ENCODE data around the gene THRB.

Gene THRB

DNA sequence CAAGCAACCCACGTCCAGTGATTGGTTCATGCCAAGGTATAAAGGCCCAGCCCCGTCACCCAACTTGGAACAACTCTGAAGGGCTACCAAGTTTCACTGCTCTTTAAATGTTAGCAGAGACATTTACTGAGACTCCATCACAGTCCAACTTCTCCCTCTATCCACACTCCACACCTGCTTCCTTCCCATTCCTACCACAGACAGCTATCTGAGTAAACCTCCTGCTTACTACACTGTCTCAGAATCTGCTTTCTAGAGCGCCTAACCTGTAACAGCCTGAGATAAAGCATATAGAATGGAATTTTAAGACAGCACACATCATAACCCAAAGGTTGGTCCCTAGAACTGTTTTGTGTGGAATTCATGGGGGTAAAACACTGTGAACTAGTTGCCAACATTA is 106.5 kb downstream of the THRB start:
- Histone ChIP-seq H2AFZ (ENCODE audit: low read length) (no peak overlapping the region), H3K9ac (ENCODE audit: low read depth, low read length, poor library complexity, severe bottlenecking) (no peak overlapping the region), H3K36me3 (ENCODE audit: insufficient read depth, low read length) (no peaks in the 10 kb centered on the region), H3F3A (ENCODE audit: low read depth) (no peaks in the 10 kb centered on the region), H3K79me2 (ENCODE audit: insufficient read depth, low read length) (no peaks in the 10 kb centered on the region), H3K9me3 (ENCODE audit: insufficient read depth, low read depth, low read length) (no peaks in the 10 kb centered on the region), H3K4me2 (ENCODE audit: low read depth, low read length, poor library complexity, severe bottlenecking) (no peak overlapping the region), H3K9me2 (replicated peaks; ENCODE audit: low read depth, low read length) (no peaks in the 10 kb centered on the region), H3K4me3 (ENCODE audit: low read length, poor library complexity, severe bottlenecking) (no peak overlapping the region), H3K27me3 (ENCODE audit: insufficient read depth, low read length, poor library complexity, severe bottlenecking) (no peaks in the 10 kb centered on the region), H4K20me1 (ENCODE audit: insufficient read depth, low read length, poor library complexity, severe bottlenecking) (no peaks in the 10 kb centered on the region), H3K4me1 (ENCODE audit: insufficient read depth, low read length, poor library complexity, severe bottlenecking) (no peaks in the 10 kb centered on the region)
- no peak for TF ChIP-seq EZH2phosphoT487 (IDR thresholded peaks at IDR 0.05; ENCODE audit: borderline replicate concordance)
- TF ChIP-seq, protein P1, sequence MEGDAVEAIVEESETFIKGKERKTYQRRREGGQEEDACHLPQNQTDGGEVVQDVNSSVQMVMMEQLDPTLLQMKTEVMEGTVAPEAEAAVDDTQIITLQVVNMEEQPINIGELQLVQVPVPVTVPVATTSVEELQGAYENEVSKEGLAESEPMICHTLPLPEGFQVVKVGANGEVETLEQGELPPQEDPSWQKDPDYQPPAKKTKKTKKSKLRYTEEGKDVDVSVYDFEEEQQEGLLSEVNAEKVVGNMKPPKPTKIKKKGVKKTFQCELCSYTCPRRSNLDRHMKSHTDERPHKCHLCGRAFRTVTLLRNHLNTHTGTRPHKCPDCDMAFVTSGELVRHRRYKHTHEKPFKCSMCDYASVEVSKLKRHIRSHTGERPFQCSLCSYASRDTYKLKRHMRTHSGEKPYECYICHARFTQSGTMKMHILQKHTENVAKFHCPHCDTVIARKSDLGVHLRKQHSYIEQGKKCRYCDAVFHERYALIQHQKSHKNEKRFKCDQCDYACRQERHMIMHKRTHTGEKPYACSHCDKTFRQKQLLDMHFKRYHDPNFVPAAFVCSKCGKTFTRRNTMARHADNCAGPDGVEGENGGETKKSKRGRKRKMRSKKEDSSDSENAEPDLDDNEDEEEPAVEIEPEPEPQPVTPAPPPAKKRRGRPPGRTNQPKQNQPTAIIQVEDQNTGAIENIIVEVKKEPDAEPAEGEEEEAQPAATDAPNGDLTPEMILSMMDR (conservative IDR thresholded peaks at IDR 0.05; ENCODE audit: low read length) = no peak

GRCh38 chr3:24387493-24387892 is 107.2 kb downstream of the THRB start:
- no peaks in the 10 kb centered on the region for H3K27me3 ChIP-seq (ENCODE audit: insufficient read depth, low read length, poor library complexity, severe bottlenecking)
- H3K36me3 ChIP-seq (ENCODE audit: insufficient read depth, low read length) = no peaks in the 10 kb centered on the region
- no peak for TF ChIP-seq EZH2phosphoT487 (IDR thresholded peaks at IDR 0.05; ENCODE audit: borderline replicate concordance)
- TF ChIP-seq, protein P1 (conservative IDR thresholded peaks at IDR 0.05; ENCODE audit: low read length) = no peak
- H3K9ac ChIP-seq (ENCODE audit: low read depth, low read length, poor library complexity, severe bottlenecking) = no peak overlapping the region
- H4K20me1 ChIP-seq (ENCODE audit: insufficient read depth, low read length, poor library complexity, severe bottlenecking) = no peaks in the 10 kb centered on the region
- H3K9me2 ChIP-seq (replicated peaks; ENCODE audit: low read depth, low read length) = no peaks in the 10 kb centered on the region
- H3K4me1 ChIP-seq (ENCODE audit: insufficient read depth, low read length, poor library complexity, severe bottlenecking) = no peaks in the 10 kb centered on the region
- H2AFZ ChIP-seq (ENCODE audit: low read length) = no peak overlapping the region
- H3F3A ChIP-seq (ENCODE audit: low read depth) = no peaks in the 10 kb centered on the region
- H3K4me2 ChIP-seq (ENCODE audit: low read depth, low read length, poor library complexity, severe bottlenecking) = no peak overlapping the region
- H3K4me3 ChIP-seq (ENCODE audit: low read length, poor library complexity, severe bottlenecking) = no peak overlapping the region
- no peaks in the 10 kb centered on the region for H3K9me3 ChIP-seq (ENCODE audit: insufficient read depth, low read depth, low read length)
- H3K79me2 ChIP-seq (ENCODE audit: insufficient read depth, low read length) = no peaks in the 10 kb centered on the region

DNA sequence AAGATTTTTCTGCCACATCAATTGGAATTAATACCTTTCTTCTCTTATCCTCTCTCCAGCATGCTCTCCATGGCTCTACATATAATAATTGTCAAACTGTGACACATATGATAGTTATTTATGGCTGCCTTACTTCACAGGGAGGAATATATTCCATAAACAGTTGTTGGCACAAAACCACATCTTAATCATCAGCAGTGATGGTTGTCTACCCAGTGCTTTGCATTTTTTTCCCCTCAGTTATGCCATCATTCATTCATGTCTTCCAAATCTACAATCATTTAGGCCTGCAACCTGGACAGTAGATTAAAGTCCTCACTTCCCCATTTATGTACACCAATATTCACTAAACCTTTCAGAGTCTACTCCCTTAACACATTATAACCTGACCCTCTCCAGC is 107.7 kb downstream of the THRB start:
- Histone ChIP-seq H3K4me2 (ENCODE audit: low read depth, low read length, poor library complexity, severe bottlenecking) (no peak overlapping the region), H3F3A (ENCODE audit: low read depth) (no peaks in the 10 kb centered on the region)
- TF ChIP-seq, protein P1 (conservative IDR thresholded peaks at IDR 0.05; ENCODE audit: low read length) = no peak
- no peak for TF ChIP-seq EZH2phosphoT487 (IDR thresholded peaks at IDR 0.05; ENCODE audit: borderline replicate concordance)

More for the DNA sequence above, 107.7 kb downstream of the THRB start:
- Histone ChIP-seq H2AFZ (ENCODE audit: low read length) (no peak overlapping the region), H3K4me3 (ENCODE audit: low read length, poor library complexity, severe bottlenecking) (no peak overlapping the region), H3K36me3 (ENCODE audit: insufficient read depth, low read length) (no peaks in the 10 kb centered on the region), H3K9me3 (ENCODE audit: insufficient read depth, low read depth, low read length) (no peaks in the 10 kb centered on the region), H3K9ac (ENCODE audit: low read depth, low read length, poor library complexity, severe bottlenecking) (no peak overlapping the region), H3K4me1 (ENCODE audit: insufficient read depth, low read length, poor library complexity, severe bottlenecking) (no peaks in the 10 kb centered on the region), H3K79me2 (ENCODE audit: insufficient read depth, low read length) (no peaks in the 10 kb centered on the region), H3K9me2 (replicated peaks; ENCODE audit: low read depth, low read length) (no peaks in the 10 kb centered on the region), H4K20me1 (ENCODE audit: insufficient read depth, low read length, poor library complexity, severe bottlenecking) (no peaks in the 10 kb centered on the region), H3K27me3 (ENCODE audit: insufficient read depth, low read length, poor library complexity, severe bottlenecking) (no peaks in the 10 kb centered on the region)

Data from Loucy (cell line).